Caco-2 (cell line): ENCODE data around the gene CDK2AP2. TPM values are rescaled to one million over a fixed set of nuclear protein-coding genes. Genes with fewer than 3 reads are reported as not detected.

Source experiments
- BruUV-seq: library from RNA; stranded (reverse); fragments of 400-500 nt; replicated peaks from 2 replicates; lab custom pipeline; 2021; lab: Mats Ljungman, UMichigan
- CTCF ChIA-PET: fragments of 300-600 bp; sonication (Branson Sonifier 250); formaldehyde crosslinking; loops from one replicate; lab custom pipeline; 2022; ENCODE audit warnings: antibody characterized with exemption; lab: Charles Lee
- POLR2A ChIA-PET: fragments of 300-600 bp; sonication (Branson Sonifier 250); formaldehyde crosslinking; loops from one replicate; lab custom pipeline; 2022; ENCODE audit warnings: antibody characterized with exemption; lab: Charles Lee
- DNase-seq, 2 experiments: peaks; one replicate each; pipeline versions ENCODE4 v3.0.0 to v3.0.0-alpha.2; 2020 to 2022
- H3K27me3 ChIP-seq: replicated peaks from 2 replicates; pipeline ENCODE4 v1.6.0; 2011; ENCODE audit warnings: low read length; ENCODE audit not compliant: control insufficient read depth, insufficient read depth
- H3K36me3 ChIP-seq: 2 replicates; pipeline ENCODE4 v1.5.1; 2011; ENCODE audit warnings: low read length; ENCODE audit not compliant: control insufficient read depth, insufficient read depth
- H3K4me1 ChIP-seq: fragments of 250-450 bp; sonication (Bioruptor Pico); 2 replicates; pipeline ENCODE4 v1.5.1; 2020; ENCODE audit warnings: mild to moderate bottlenecking
- H3K4me3 ChIP-seq: 2 replicates; pipeline ENCODE4 v1.5.1; 2011; ENCODE audit warnings: low read depth, mild to moderate bottlenecking, control low read depth, low read length
- H3K9me3 ChIP-seq: fragments of 250-450 bp; sonication (Bioruptor Pico); 2 replicates; pipeline ENCODE4 v1.5.1; 2020; ENCODE audit warnings: mild to moderate bottlenecking, moderate library complexity
- H3K27ac Mint-ChIP-seq: one replicate; pipeline ENCODE4 v1.8.0; 2022; ENCODE audit warnings: mixed read lengths; ENCODE audit not compliant: unreplicated experiment
- H3K27me3 Mint-ChIP-seq: one replicate; pipeline ENCODE4 v1.8.0; 2022; ENCODE audit warnings: mixed read lengths; ENCODE audit not compliant: insufficient read depth, unreplicated experiment
- H3K36me3 Mint-ChIP-seq: one replicate; pipeline ENCODE4 v1.8.0; 2022; ENCODE audit warnings: mild to moderate bottlenecking, mixed read lengths; ENCODE audit not compliant: insufficient read depth, unreplicated experiment
- H3K4me1 Mint-ChIP-seq: one replicate; pipeline ENCODE4 v1.8.0; 2022; ENCODE audit warnings: low read depth, mixed read lengths; ENCODE audit not compliant: unreplicated experiment
- H3K4me3 Mint-ChIP-seq: one replicate; pipeline ENCODE4 v1.8.0; 2022; ENCODE audit warnings: mild to moderate bottlenecking, moderate library complexity, mixed read lengths; ENCODE audit not compliant: unreplicated experiment
- H3K9me3 Mint-ChIP-seq: one replicate; pipeline ENCODE4 v1.8.0; 2022; ENCODE audit warnings: mixed read lengths; ENCODE audit not compliant: unreplicated experiment
- CTCF ChIP-seq, 2 experiments: fragments of 200-600 bp in 1 of 2; IDR thresholded peaks; 1 replicate in 1 of 2; 2 replicates in 1 of 2; pipeline versions ENCODE4 v1.5.1 to v1.8.0; 2011 to 2022; ENCODE audit warnings: antibody characterized with exemption in 1 of 2, control low read depth in 1 of 2, inconsistent platforms in 1 of 2, low read depth in 1 of 2, low read length in 1 of 2, mild to moderate bottlenecking in 1 of 2, moderate library complexity in 1 of 2; ENCODE audit not compliant: insufficient read depth in 1 of 2, severe bottlenecking in 1 of 2, unreplicated experiment in 1 of 2
- intact Hi-C: fragments of 100-400 bp; cut with micrococcal nuclease; formaldehyde crosslinking; loops from one replicate; pipeline ENCODE4 v1.10.0; 2022; ENCODE audit not compliant: unreplicated experiment
- total RNA-seq: library from RNA; stranded (reverse); gene quantifications from 2 replicates; pipeline ENCODE4 v1.2.3, GENCODE V29; 2022

Gene CDK2AP2
- total RNA-seq, 1 experiment from 2014 or later = 99.4 TPM

GRCh38 chr11:67500484-67500821 is 7.5 kb downstream of the CDK2AP2 start:
- H3K27me3 Mint-ChIP-seq = no peaks in the 10 kb centered on the region
- peaks cover 9% of the 10 kb centered on the region for H3K4me1 Mint-ChIP-seq
- H3K9me3 Mint-ChIP-seq = no peaks in the 10 kb centered on the region
- H3K4me1 ChIP-seq = peaks cover 5% of the 10 kb centered on the region
- H3K36me3 Mint-ChIP-seq = peaks cover 66% of the 10 kb centered on the region
- no peak overlapping the region for H3K4me3 Mint-ChIP-seq
- no peaks in the 10 kb centered on the region for H3K9me3 ChIP-seq
- H3K27me3 ChIP-seq = no peaks in the 10 kb centered on the region
- peaks cover 4% of the 10 kb centered on the region; the same call in 1 of the 2 replicates for H3K36me3 ChIP-seq
- BruUV-seq = no TSS peak
- ChIA-PET POLR2A (no interaction called here), CTCF (interaction anchor here (1.1 kb wide), 1 partner anchor 129 kb away, joined by 5 read pairs; the partner anchor contains the start of gene NUDT8)
- no peak overlapping the region for H3K4me3 ChIP-seq
- no peak for TF ChIP-seq CTCF (IDR thresholded peaks at IDR 0.05; ENCODE audit: insufficient read depth in 1 of 2, low read depth in 1 of 2, low read length in 1 of 2, severe bottlenecking in 1 of 2, unreplicated experiment in 1 of 2)
- no peak overlapping the region for H3K27ac Mint-ChIP-seq
- intact Hi-C loops = loop anchor here (10.0 kb wide), 1 partner anchor 386 kb away; the partner anchor contains the start of gene KDM2A
- no peak for DNase-seq

GRCh38 chr11:67499808-67500483 is 8.0 kb downstream of the CDK2AP2 start:
- POLR2A ChIA-PET = no interaction called here
- intact Hi-C loops = loop anchor here (10.0 kb wide), 1 partner anchor 385 kb away; the partner anchor contains the start of gene KDM2A

More at GRCh38 chr11:67499808-67500483, 8.0 kb downstream of the CDK2AP2 start:
- H3K36me3 Mint-ChIP-seq = peaks cover 66% of the 10 kb centered on the region
- BruUV-seq = no TSS peak
- peaks cover 4% of the 10 kb centered on the region; the same call in 1 of the 2 replicates for H3K36me3 ChIP-seq
- H3K27ac Mint-ChIP-seq = no peak overlapping the region
- H3K4me1 Mint-ChIP-seq = peaks cover 7% of the 10 kb centered on the region
- no peaks in the 10 kb centered on the region for H3K27me3 Mint-ChIP-seq
- peaks cover 3% of the 10 kb centered on the region; the same call in 1 of the 2 replicates for H3K4me1 ChIP-seq
- H3K9me3 ChIP-seq = no peaks in the 10 kb centered on the region
- peak in 1 of 2 experiments; percentile 37 for DNase-seq
- no peak overlapping the region for H3K4me3 Mint-ChIP-seq
- no peak for TF ChIP-seq CTCF (IDR thresholded peaks at IDR 0.05; ENCODE audit: insufficient read depth in 1 of 2, low read depth in 1 of 2, low read length in 1 of 2, severe bottlenecking in 1 of 2, unreplicated experiment in 1 of 2)
- H3K4me3 ChIP-seq = no peak overlapping the region
- H3K9me3 Mint-ChIP-seq = no peaks in the 10 kb centered on the region
- CTCF ChIA-PET = interaction anchor here (1.1 kb wide), 1 partner anchor 130 kb away, joined by 5 read pairs; the partner anchor contains the start of gene NUDT8
- H3K27me3 ChIP-seq = no peaks in the 10 kb centered on the region
